ENCODE measurements around the gene MUC6.

MUC6 gene

DNA sequence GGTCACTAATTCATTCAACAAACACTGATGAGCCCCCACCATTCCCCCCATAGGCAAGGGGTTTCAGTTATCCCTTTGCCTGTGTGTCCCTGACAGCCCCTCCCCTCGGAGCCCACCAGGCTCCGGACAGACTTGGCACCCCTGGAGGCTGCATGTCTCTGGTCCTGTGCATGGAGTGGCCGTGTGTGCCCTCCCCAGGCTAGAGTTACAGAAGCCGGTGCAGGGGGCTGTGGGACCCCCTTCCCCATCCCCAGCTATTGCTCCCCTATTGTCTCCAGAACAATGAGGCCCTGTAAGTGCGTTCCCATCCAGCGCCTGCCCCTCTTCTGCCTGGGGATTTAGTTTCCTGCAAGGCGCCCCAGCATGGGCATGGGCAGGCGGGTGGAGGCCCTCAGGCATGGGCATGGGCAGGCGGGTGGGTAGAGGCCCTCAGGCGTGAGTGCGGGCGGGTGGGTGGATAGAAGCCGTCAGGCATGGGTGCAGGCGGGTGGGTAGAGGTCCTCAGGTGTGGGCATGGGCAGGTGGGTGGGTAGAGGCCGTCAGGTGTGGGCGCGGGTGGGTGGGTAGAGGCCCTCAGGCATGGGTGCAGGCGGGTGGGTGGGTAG lies 39.6 kb upstream of the MUC6 start:
- Histone ChIP-seq H4K8ac (ENCODE audit: low read length) (no peak overlapping the region), H3K23ac (ENCODE audit: low read length in 2 of 2) (no peak overlapping the region), H3K14ac (ENCODE audit: low read length in 2 of 2) (no peak overlapping the region), H3K4me1 (ENCODE audit: control insufficient read depth, insufficient read depth, low read depth, low read length) (peaks cover 21% of the 10 kb centered on the region), H3K27ac (ENCODE audit: low read length, poor library complexity, severe bottlenecking) (no peak overlapping the region), H2BK5ac (ENCODE audit: low read depth, low read length, poor library complexity, severe bottlenecking) (no peak overlapping the region), H3K9me3 (ENCODE audit: control insufficient read depth, low read length) (no peaks in the 10 kb centered on the region), H3K27me3 (ENCODE audit: control insufficient read depth in 1 of 2, insufficient read depth in 1 of 2, low read length in 2 of 2) (peaks cover 0 to 11% of the 10 kb centered on the region in 2 experiments), H2BK12ac (ENCODE audit: low read length in 2 of 2) (no peak overlapping the region), H3K18ac (ENCODE audit: low read depth in 1 of 2, low read length in 2 of 2) (no peak overlapping the region), H2BK15ac (ENCODE audit: low read depth, poor library complexity, severe bottlenecking) (no peak overlapping the region), H3K36me3 (ENCODE audit: control insufficient read depth in 1 of 2, insufficient read depth in 2 of 2, low read depth in 1 of 2, low read length in 2 of 2) (peaks cover 0 to 3% of the 10 kb centered on the region in 2 experiments), H4K91ac (ENCODE audit: low read length) (no peak overlapping the region), H3K4me3 (ENCODE audit: insufficient read depth in 1 of 2, low read depth in 1 of 2, low read length in 2 of 2) (no peak overlapping the region), H3K4me2 (ENCODE audit: low read length, poor library complexity, severe bottlenecking) (no peak overlapping the region), H3K79me1 (replicated peaks; ENCODE audit: low read length, poor library complexity, severe bottlenecking) (no peaks in the 10 kb centered on the region), H2AFZ (ENCODE audit: low read depth, low read length) (no peak overlapping the region), H2BK120ac (ENCODE audit: low read depth, low read length) (no peak overlapping the region), H3K9ac (ENCODE audit: low read length) (no peak overlapping the region), H3K4ac (ENCODE audit: low read depth in 1 of 2, low read length in 2 of 2) (no peak overlapping the region), H2AK5ac (ENCODE audit: low read length, severe bottlenecking) (no peak overlapping the region)
- DNase-seq: no peak
- WGBS: 91% methylated on average over 17 of the region's 18 CpGs

DNA sequence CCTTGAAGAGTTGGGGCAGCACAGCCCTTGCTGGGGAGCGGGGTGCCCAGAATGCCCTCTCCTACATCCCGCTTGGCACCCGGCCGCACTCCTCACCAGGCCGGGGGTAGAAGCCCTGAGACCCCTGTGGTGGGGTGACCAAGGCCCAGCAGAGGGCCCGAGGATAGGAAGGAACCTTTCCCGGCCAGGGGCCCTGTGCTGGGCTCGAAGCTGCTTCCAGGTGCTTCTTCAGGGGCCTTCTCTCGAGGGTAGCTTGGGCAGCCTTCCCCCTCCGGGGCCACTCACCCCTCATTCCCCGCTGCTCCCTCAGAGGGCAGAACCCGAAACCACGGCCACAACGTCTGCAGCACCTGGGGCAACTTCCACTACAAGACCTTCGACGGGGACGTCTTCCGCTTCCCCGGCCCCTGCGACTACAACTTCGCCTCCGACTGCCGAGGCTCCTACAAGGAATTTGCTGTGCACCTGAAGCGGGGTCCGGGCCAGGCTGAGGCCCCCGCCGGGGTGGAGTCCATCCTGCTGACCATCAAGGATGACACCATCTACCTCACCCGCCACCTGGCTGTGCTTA lies 38.9 kb upstream of the MUC6 start:
- Histone ChIP-seq H3K79me1 (replicated peaks; ENCODE audit: low read length, poor library complexity, severe bottlenecking) (no peaks in the 10 kb centered on the region), H2BK12ac (ENCODE audit: low read length in 2 of 2) (no peak overlapping the region), H3K23ac (ENCODE audit: low read length in 2 of 2) (no peak overlapping the region), H3K36me3 (ENCODE audit: control insufficient read depth in 1 of 2, insufficient read depth in 2 of 2, low read depth in 1 of 2, low read length in 2 of 2) (peaks cover 0 to 3% of the 10 kb centered on the region in 2 experiments), H3K27ac (ENCODE audit: low read length, poor library complexity, severe bottlenecking) (no peak overlapping the region), H3K18ac (ENCODE audit: low read depth in 1 of 2, low read length in 2 of 2) (no peak overlapping the region), H3K4me3 (ENCODE audit: insufficient read depth in 1 of 2, low read depth in 1 of 2, low read length in 2 of 2) (no peak overlapping the region), H3K27me3 (ENCODE audit: control insufficient read depth in 1 of 2, insufficient read depth in 1 of 2, low read length in 2 of 2) (peaks cover 0 to 18% of the 10 kb centered on the region in 2 experiments), H4K91ac (ENCODE audit: low read length) (no peak overlapping the region), H2AK5ac (ENCODE audit: low read length, severe bottlenecking) (no peak overlapping the region), H2BK5ac (ENCODE audit: low read depth, low read length, poor library complexity, severe bottlenecking) (no peak overlapping the region), H2BK120ac (ENCODE audit: low read depth, low read length) (no peak overlapping the region), H3K4ac (ENCODE audit: low read depth in 1 of 2, low read length in 2 of 2) (no peak overlapping the region), H2BK15ac (ENCODE audit: low read depth, poor library complexity, severe bottlenecking) (no peak overlapping the region), H3K9me3 (ENCODE audit: control insufficient read depth, low read length) (no peaks in the 10 kb centered on the region), H3K4me2 (ENCODE audit: low read length, poor library complexity, severe bottlenecking) (no peak overlapping the region), H3K4me1 (ENCODE audit: control insufficient read depth, insufficient read depth, low read depth, low read length) (peaks cover 21% of the 10 kb centered on the region), H3K9ac (ENCODE audit: low read length) (no peak overlapping the region), H3K14ac (ENCODE audit: low read length in 2 of 2) (no peak overlapping the region), H4K8ac (ENCODE audit: low read length) (no peak overlapping the region), H2AFZ (ENCODE audit: low read depth, low read length) (no peak overlapping the region)
- DNase-seq: no peak
- WGBS: 87% methylated on average over 28 of the region's 28 CpGs

DNA sequence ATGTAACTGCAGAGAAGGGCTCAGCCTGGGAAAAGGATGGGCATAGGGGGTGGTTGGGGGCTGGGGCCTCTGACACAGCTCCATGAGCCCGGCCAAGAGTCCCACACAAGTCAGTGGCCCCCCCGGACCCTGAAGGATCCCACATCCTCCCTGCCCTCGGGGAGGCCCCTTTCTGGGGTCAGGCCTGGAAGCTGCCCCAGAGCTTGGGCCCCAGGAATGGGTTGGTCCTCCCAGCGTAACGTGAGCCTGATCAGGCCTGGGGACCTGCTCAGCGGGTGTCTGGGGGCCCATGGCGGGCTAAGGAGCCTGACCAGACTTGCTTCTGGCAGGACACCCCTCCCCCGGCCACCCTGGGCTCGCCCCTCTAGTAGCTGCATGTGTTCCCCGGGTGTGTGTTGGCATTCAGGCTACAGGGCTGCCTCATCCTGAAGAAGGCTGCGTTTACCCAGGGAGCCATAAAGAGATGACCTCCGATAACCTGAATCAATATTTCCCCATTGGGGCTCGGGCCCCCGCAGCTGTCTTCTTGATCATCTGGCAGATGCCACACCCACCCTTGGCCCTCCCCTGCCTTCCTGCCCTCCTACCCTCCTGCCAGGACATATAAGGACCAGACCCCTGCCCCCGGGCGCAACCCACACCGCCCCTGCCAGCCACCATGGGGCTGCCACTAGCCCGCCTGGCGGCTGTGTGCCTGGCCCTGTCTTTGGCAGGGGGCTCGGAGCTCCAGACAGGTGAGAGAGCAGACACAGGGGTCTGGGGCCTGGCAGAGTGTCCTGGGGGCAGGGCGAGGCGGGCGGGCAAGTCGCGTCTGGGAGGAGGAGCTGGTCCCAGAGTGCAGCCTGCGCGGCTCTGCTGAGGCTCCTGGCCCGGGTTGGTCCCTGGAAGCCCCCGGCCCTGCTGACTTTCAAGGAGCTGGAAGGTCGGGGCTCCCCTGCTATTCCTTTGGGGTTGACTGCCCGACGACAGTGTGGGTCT lies 38.0 kb upstream of the MUC6 start, which contains the start of gene MUC2:
Gene MUC2, plus strand, starts transcription at position 631 of the 978 bp plus-strand sequence.
- H3K9ac ChIP-seq (ENCODE audit: low read length): no peak within 1 kb of the TSS
- H3K4me2 ChIP-seq (ENCODE audit: low read length, poor library complexity, severe bottlenecking): no peak within 1 kb of the TSS
- H3K27ac ChIP-seq (ENCODE audit: low read length, poor library complexity, severe bottlenecking): no peak within 1 kb of the TSS
- H4K8ac ChIP-seq (ENCODE audit: low read length): no peak within 1 kb of the TSS
- H2AK5ac ChIP-seq (ENCODE audit: low read length, severe bottlenecking): no peak within 1 kb of the TSS
- no peaks in the 10 kb centered on the region for H3K9me3 ChIP-seq (ENCODE audit: control insufficient read depth, low read length)
- H2BK15ac ChIP-seq (ENCODE audit: low read depth, poor library complexity, severe bottlenecking): no peak within 1 kb of the TSS
- peaks cover 0 to 3% of the 10 kb centered on the region in 2 experiments for H3K36me3 ChIP-seq (ENCODE audit: control insufficient read depth in 1 of 2, insufficient read depth in 2 of 2, low read depth in 1 of 2, low read length in 2 of 2)
- H2AFZ ChIP-seq (ENCODE audit: low read depth, low read length): no peak within 1 kb of the TSS
- H2BK120ac ChIP-seq (ENCODE audit: low read depth, low read length): no peak within 1 kb of the TSS
- no peak within 1 kb of the TSS for H4K91ac ChIP-seq (ENCODE audit: low read length)
- H2BK5ac ChIP-seq (ENCODE audit: low read depth, low read length, poor library complexity, severe bottlenecking): no peak within 1 kb of the TSS
- H3K18ac ChIP-seq (ENCODE audit: low read depth in 1 of 2, low read length in 2 of 2): no peak within 1 kb of the TSS
- H3K4me3 ChIP-seq (ENCODE audit: insufficient read depth in 1 of 2, low read depth in 1 of 2, low read length in 2 of 2): no peak within 1 kb of the TSS
- no peak for DNase-seq
- no peaks in the 10 kb centered on the region for H3K79me1 ChIP-seq (replicated peaks; ENCODE audit: low read length, poor library complexity, severe bottlenecking)
- no peak within 1 kb of the TSS for H3K4ac ChIP-seq (ENCODE audit: low read depth in 1 of 2, low read length in 2 of 2)
- no peak within 1 kb of the TSS for H3K14ac ChIP-seq (ENCODE audit: low read length in 2 of 2)
- no peak within 1 kb of the TSS for H2BK12ac ChIP-seq (ENCODE audit: low read length in 2 of 2)
- H3K27me3 ChIP-seq (ENCODE audit: control insufficient read depth in 1 of 2, insufficient read depth in 1 of 2, low read length in 2 of 2): peaks cover 0 to 20% of the 10 kb centered on the region in 2 experiments
- no peak within 1 kb of the TSS for H3K23ac ChIP-seq (ENCODE audit: low read length in 2 of 2)
- peaks cover 21% of the 10 kb centered on the region for H3K4me1 ChIP-seq (ENCODE audit: control insufficient read depth, insufficient read depth, low read depth, low read length)
- 85% methylated on average over 32 of the region's 32 CpGs for WGBS

DNA sequence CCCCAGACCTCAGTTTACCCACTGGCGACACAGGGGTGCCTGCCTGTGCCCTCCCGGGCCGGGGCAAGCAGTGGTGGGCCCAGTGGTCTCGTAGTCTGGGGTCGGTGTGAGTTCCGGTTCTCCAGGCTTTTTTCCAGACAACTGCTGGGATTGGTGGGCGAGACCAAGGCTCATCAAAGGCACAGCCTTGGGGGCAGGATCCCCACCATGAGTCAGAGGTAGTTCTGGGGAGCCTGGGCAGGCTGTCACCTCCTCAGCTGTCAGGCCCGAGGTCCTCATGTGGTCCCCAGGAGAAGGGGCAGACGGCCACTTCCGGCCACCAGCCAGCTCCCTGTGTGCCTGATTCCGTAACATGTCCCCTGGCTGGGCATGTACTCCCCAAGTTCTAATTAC lies 37.3 kb upstream of the MUC6 start:
- Histone ChIP-seq H3K9me3 (ENCODE audit: control insufficient read depth, low read length) (no peaks in the 10 kb centered on the region), H3K4me3 (ENCODE audit: insufficient read depth in 1 of 2, low read depth in 1 of 2, low read length in 2 of 2) (no peak overlapping the region), H3K23ac (ENCODE audit: low read length in 2 of 2) (no peak overlapping the region), H2AK5ac (ENCODE audit: low read length, severe bottlenecking) (no peak overlapping the region), H4K8ac (ENCODE audit: low read length) (no peak overlapping the region), H4K91ac (ENCODE audit: low read length) (no peak overlapping the region), H3K4me2 (ENCODE audit: low read length, poor library complexity, severe bottlenecking) (no peak overlapping the region), H3K27ac (ENCODE audit: low read length, poor library complexity, severe bottlenecking) (no peak overlapping the region), H3K9ac (ENCODE audit: low read length) (no peak overlapping the region), H2BK15ac (ENCODE audit: low read depth, poor library complexity, severe bottlenecking) (no peak overlapping the region), H2AFZ (ENCODE audit: low read depth, low read length) (no peak overlapping the region), H3K14ac (ENCODE audit: low read length in 2 of 2) (no peak overlapping the region), H3K36me3 (ENCODE audit: control insufficient read depth in 1 of 2, insufficient read depth in 2 of 2, low read depth in 1 of 2, low read length in 2 of 2) (peaks cover 0 to 3% of the 10 kb centered on the region in 2 experiments), H3K18ac (ENCODE audit: low read depth in 1 of 2, low read length in 2 of 2) (no peak overlapping the region), H3K4me1 (ENCODE audit: control insufficient read depth, insufficient read depth, low read depth, low read length) (peaks cover 21% of the 10 kb centered on the region), H2BK5ac (ENCODE audit: low read depth, low read length, poor library complexity, severe bottlenecking) (no peak overlapping the region), H3K79me1 (replicated peaks; ENCODE audit: low read length, poor library complexity, severe bottlenecking) (no peaks in the 10 kb centered on the region), H2BK120ac (ENCODE audit: low read depth, low read length) (no peak overlapping the region), H2BK12ac (ENCODE audit: low read length in 2 of 2) (no peak overlapping the region), H3K4ac (ENCODE audit: low read depth in 1 of 2, low read length in 2 of 2) (no peak overlapping the region), H3K27me3 (ENCODE audit: control insufficient read depth in 1 of 2, insufficient read depth in 1 of 2, low read length in 2 of 2) (peaks cover 4 to 20% of the 10 kb centered on the region in 2 experiments)
- DNase-seq: no peak
- WGBS: 85% methylated on average over 11 of the region's 11 CpGs

All from mesenchymal stem cell (in vitro differentiated cells and primary cell).